GM21390 (cell line): Measurements from ENCODE around the gene KCNQ2.

Experiments used
- ATAC-seq: cut with Tn5 transposase; IDR thresholded peaks from one replicate; pipeline ENCODE4 v1.9.1; 2021; ENCODE audit not compliant: unreplicated experiment

KCNQ2 gene

DNA sequence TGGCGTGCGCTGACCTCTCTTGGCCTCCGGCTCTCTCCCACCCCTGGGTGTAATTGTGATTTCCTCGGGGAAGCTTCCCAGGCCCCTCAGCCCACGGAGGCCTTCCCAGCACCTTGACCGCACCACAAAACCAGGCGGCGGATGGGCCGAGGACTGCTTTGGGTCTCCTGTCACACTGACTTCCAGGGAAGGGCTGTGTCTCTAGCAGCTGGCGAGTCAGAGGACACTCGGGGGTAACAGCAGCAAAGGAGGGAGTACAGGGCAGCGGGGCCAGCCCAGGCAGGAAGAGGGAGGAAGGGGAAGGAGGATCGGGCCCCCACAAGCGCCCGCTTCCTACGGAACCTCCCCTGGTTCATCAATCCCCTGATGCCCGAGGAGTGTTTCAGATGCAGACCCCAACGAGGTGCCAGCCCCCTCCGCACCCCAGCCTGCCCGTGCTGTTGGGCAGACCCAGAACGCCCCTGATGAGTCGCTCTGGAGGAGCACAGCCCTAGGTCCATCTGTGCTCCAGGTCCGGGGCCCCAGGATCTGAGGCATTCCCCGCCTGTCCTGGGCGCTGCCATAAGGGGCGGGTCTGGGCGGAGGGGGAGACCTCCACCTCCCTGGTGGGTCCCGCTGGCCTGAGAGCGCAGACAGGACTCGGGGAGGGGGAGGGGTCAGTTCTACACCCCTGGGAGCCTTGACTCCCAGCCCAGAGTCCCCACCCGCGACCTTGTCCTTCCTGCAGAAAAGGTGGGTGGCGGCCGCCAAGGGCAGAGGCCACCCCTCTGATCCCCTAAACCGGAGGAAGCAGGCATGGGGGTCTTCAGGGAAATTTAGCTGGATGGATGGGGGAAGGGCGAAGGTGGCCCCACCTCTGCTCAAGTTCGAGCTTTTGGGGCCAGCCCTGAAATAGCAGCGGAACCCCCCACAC lies 112.3 kb downstream of the KCNQ2 start:
- ATAC-seq: no peak

- no peak for ATAC-seq
These were observed 113.1 kb downstream of the KCNQ2 start for GRCh38 chr20:63359164-63359934.

GRCh38 chr20:63357921-63358905 lies 114.2 kb downstream of the KCNQ2 start:
- no peak for ATAC-seq

DNA sequence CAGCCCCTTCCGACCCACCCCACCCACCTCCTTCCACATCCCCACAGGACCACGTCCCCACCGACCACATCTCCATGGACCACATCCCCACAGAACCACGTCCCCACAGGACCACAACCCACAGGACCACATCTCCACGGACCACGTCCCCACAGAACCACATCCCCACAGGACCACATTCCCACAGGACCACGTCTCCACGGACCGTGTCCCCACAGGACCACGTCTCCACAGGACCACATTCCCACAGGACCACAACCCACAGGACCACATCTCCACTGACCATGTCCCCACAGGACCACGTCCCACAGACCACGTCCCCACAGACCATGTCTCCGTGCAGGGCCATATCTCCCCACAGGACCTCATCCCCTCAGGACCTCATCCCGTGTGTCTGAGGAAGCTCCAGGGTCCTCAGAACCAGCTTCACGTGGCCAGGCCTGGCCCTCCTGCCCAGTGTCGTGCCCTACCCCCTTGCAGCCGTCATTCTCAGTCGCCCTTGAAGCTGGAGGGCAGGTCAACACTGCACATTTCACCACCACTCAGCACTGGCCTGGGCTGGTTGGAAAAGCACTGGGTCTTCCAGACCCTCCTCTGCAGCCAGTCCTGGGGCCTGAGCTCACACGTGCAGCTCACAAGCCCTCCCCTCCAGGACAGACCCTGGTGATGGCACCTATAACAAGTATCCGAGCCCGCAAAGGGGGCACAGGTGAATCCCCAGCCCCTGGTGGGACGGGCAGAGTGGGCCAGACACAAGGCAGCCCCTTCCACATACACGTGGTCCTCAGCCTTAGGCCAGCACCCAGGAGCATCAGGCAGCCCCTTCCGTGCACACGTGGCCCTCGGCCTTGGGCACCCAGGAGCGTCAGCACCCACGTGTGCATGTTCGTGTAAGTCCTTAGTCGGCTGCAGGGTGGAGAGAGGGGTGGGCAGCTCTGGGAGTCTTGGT lies 115.2 kb downstream of the KCNQ2 start:
- ATAC-seq: no peak

DNA sequence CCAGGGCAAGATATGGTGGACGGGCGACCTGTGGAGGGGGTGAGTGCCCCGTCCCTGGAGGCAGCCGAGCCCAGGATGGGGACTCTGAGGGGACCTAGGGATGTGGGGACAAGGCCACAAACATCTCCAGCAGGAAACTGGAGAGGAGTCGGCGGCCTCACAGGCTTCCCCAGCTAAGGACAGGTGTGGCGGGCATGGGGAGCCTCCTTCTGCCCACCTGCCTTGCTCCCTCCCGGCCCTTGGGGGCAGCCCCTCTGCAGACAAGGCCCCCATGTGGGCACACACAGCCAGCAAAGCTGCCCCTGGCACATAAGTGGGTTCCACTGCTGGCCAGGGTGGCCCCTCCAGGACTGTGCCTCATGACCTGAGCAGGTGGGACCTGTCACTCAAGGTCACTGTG lies 115.9 kb downstream of the KCNQ2 start:
- no peak for ATAC-seq

- ATAC-seq: no peak
These were observed 116.6 kb downstream of the KCNQ2 start for GRCh38 chr20:63355781-63356295.

GRCh38 chr20:63354636-63355350 lies 117.7 kb downstream of the KCNQ2 start:
- ATAC-seq: no peak

DNA sequence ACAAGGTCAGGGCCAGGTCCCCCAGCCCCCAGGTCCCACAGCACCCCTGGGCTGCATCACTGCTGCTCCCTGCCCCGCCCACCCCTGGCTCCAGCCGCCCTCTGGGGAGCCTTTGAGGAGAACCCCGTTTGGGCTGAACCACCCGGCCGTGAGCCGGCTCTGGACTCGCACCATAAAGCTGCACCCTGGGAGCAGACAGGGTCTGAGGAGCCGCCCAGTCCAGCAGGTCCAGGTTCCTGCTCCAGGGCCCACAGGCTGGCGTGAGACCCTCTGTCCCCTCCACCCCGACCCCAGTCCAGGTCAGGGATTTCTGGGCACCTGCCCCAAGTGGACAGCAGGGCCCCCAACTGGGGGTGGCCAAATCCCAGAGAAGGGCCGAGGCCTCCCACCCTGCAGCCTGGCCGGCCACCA lies 119.6 kb downstream of the KCNQ2 start:
- no peak for ATAC-seq

DNA sequence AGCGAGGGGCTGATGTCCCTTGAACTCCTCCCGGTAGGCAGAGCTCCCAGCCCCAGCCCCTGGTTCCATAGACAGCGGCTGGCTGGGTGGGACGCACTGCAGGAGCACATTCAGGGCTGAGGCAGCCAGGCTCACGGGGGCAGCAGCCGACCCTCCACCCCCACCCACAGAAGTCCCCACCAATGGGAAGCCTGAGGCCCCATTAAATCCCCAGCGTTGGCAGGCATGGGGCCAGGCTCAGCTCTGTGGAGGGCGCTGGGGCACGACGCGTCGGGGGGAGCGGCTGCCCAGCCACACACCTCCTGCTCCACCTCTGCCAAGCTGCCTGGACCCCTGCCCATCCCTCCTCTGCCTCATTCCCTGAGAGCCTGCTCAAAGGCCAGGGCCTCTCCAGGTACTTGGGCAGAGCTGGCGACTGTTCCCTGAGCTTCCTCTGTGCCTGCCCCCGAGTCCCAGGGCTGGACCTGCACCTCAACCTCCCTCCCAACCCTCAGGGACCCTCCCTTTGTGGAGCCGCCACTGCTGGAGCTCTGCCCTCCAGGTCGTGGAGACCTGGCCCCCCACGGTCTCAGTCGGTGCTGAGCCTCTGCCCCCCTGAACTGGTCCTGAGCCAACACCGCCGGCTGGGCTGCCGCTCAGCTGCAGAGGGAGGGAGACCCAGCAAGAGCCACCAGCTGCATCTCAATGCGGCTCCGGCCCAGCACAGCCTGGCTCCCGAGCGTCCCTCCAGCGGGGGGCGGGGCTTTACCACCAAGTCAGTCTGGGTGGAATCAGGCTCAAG lies 120.5 kb downstream of the KCNQ2 start:
- ATAC-seq: no peak

DNA sequence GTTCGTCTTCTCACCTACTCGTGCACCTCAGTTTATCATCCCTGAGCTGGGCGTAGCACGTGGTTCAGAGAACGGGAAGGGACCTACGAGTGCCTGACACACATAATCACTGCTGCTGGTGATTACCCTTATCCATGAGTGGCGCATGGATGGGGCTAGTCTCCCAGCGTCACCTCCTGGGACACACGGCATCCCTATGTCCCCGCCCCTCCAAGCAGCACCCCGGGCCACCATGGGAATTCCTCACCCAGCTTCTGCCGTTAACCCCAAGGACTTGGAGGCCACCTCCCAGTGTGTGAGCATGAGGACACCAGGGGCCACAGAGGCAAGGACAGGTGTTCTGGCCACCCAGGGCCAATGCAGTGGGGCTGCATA lies 121.1 kb downstream of the KCNQ2 start:
- ATAC-seq: no peak

GRCh38 chr20:63350597-63351325 lies 121.7 kb downstream of the KCNQ2 start:
- ATAC-seq: no peak
